ENCODE measurements around the gene SARNP. TPM values are rescaled to one million over a fixed set of nuclear protein-coding genes. Genes with fewer than 3 reads are reported as not detected.
A peak's percentile ranks its signal among the peaks of the same experiment; 100 is the strongest.

The SARNP gene
- total and polyA plus RNA-seq, 9 of the 15 experiments (the other 6 are each of a cell fraction or from before 2014, with no cell fraction given), result 70.1 to 400 (median 198) TPM

GRCh38 chr12:55842681-55843429 lies 25.3 kb upstream of the SARNP start, which contains the start of gene MMP19 (continued):
- TF ChIP-seq TSC22D4 (tag; IDR thresholded peaks at IDR 0.05), result no peak
- peak; percentile 66; the same call in 1 of the 2 replicates for TF ChIP-seq LEF1 (IDR thresholded peaks at IDR 0.05)
- TF ChIP-seq ZNF121 (CRISPR knock-in tag; conservative IDR thresholded peaks at IDR 0.05), result no peak
- no peak for TF ChIP-seq NCOA1 (IDR thresholded peaks at IDR 0.05; ENCODE audit: low read depth)
- TF ChIP-seq SIN3A (IDR thresholded peaks at IDR 0.05; ENCODE audit: borderline replicate concordance in 2 of 2, control insufficient read depth in 1 of 2, low read depth in 2 of 2, low read length in 2 of 2), result peak in 1 of 2 experiments; percentile 67; a peak in 1 of 4 replicates
- peak; percentile 43 for TF ChIP-seq TBP (optimal IDR thresholded peaks at IDR 0.05; ENCODE audit: low read depth, low read length)
- TF ChIP-seq ZNF830 (CRISPR knock-in tag; IDR thresholded peaks at IDR 0.05), result no peak
- TF ChIP-seq DLX4 (CRISPR knock-in tag; IDR thresholded peaks at IDR 0.05), result no peak
- peak; percentile 95 for TF ChIP-seq ATF3 (IDR thresholded peaks at IDR 0.05)
- peak; percentile 87 for TF ChIP-seq ATF3 (CRISPR knock-in tag; conservative IDR thresholded peaks at IDR 0.05)
- TF ChIP-seq CTBP1 (IDR thresholded peaks at IDR 0.05; ENCODE audit: borderline replicate concordance), result peak; percentile 41; the same call in 1 of the 2 replicates
- no peak for TF ChIP-seq TAF1 (IDR thresholded peaks at IDR 0.05; ENCODE audit: control insufficient read depth, extremely low read depth, insufficient read depth, low read length, severe bottlenecking)
- TF ChIP-seq ETV5 (CRISPR knock-in tag; IDR thresholded peaks at IDR 0.05; ENCODE audit: low read depth), result peak; percentile 88
- peak; percentile 85 for TF ChIP-seq NFE2 (IDR thresholded peaks at IDR 0.05; ENCODE audit: low read depth)
- TF ChIP-seq ZNF384 (IDR thresholded peaks at IDR 0.05; ENCODE audit: low read depth, low read length), result no peak
- TF ChIP-seq ZNF511 (CRISPR knock-in tag; IDR thresholded peaks at IDR 0.05), result no peak
- TF ChIP-seq FOXA1 (IDR thresholded peaks at IDR 0.05; ENCODE audit: borderline replicate concordance), result no peak
- TF ChIP-seq TFE3 (CRISPR knock-in tag; IDR thresholded peaks at IDR 0.05), result no peak
- no peak for TF ChIP-seq MIER1 (IDR thresholded peaks at IDR 0.05; ENCODE audit: low read depth)
- peak; percentile 25; the same call in 1 of the 2 replicates for TF ChIP-seq PHF8 (IDR thresholded peaks at IDR 0.05; ENCODE audit: borderline replicate concordance, low read length)
- TF ChIP-seq POLR3A (IDR thresholded peaks at IDR 0.05; ENCODE audit: borderline replicate concordance, extremely low read depth, insufficient read depth, insufficient read length), result no peak
- no peak for TF ChIP-seq GABPB2 (CRISPR knock-in tag; conservative IDR thresholded peaks at IDR 0.05)
- no peak for TF ChIP-seq RBM34 (IDR thresholded peaks at IDR 0.05; ENCODE audit: borderline replicate concordance, insufficient read depth, low read length)

Data from K562 (cell line).